ENCODE measurements around the gene ALDH2.
A peak's percentile ranks its signal among the peaks of the same experiment; 100 is the strongest.

The ALDH2 gene

DNA sequence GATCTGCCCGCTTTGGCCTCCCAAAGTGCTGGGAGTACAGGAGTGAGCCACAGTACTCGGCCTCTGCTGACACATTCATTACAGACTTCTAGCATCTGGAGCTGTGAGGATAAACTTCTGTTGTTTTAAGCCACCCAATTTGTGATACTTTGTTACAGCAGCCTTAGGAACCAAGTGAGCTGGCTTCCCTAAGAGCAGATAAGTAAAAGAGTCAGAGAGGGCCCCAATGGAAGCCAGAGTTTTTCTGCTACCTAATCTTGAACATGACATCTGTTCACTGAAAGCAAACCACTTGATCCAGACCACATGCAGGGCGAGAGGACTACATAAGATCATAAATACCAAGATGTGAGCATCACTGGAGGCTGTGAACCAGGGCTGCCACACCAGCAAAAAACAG is 71.6 kb downstream of the ALDH2 start:
- Histone ChIP-seq H3K4me2 (ENCODE audit: low read depth, low read length, poor library complexity, severe bottlenecking) (no peak overlapping the region), H3K9me2 (replicated peaks; ENCODE audit: low read depth, low read length) (no peaks in the 10 kb centered on the region), H3K79me2 (ENCODE audit: insufficient read depth, low read length) (peaks cover 40% of the 10 kb centered on the region), H3K27me3 (ENCODE audit: insufficient read depth, low read length, poor library complexity, severe bottlenecking) (no peaks in the 10 kb centered on the region), H4K20me1 (ENCODE audit: insufficient read depth, low read length, poor library complexity, severe bottlenecking) (peaks cover 25% of the 10 kb centered on the region), H3K9me3 (ENCODE audit: insufficient read depth, low read depth, low read length) (no peaks in the 10 kb centered on the region), H2AFZ (ENCODE audit: low read length) (no peak overlapping the region), H3K4me3 (ENCODE audit: low read length, poor library complexity, severe bottlenecking) (no peak overlapping the region), H3K9ac (ENCODE audit: low read depth, low read length, poor library complexity, severe bottlenecking) (no peak overlapping the region), H3F3A (ENCODE audit: low read depth) (no peaks in the 10 kb centered on the region), H3K4me1 (ENCODE audit: insufficient read depth, low read length, poor library complexity, severe bottlenecking) (peaks cover 12% of the 10 kb centered on the region), H3K36me3 (ENCODE audit: insufficient read depth, low read length) (no peaks in the 10 kb centered on the region)
- TF ChIP-seq, protein P1, sequence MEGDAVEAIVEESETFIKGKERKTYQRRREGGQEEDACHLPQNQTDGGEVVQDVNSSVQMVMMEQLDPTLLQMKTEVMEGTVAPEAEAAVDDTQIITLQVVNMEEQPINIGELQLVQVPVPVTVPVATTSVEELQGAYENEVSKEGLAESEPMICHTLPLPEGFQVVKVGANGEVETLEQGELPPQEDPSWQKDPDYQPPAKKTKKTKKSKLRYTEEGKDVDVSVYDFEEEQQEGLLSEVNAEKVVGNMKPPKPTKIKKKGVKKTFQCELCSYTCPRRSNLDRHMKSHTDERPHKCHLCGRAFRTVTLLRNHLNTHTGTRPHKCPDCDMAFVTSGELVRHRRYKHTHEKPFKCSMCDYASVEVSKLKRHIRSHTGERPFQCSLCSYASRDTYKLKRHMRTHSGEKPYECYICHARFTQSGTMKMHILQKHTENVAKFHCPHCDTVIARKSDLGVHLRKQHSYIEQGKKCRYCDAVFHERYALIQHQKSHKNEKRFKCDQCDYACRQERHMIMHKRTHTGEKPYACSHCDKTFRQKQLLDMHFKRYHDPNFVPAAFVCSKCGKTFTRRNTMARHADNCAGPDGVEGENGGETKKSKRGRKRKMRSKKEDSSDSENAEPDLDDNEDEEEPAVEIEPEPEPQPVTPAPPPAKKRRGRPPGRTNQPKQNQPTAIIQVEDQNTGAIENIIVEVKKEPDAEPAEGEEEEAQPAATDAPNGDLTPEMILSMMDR (conservative IDR thresholded peaks at IDR 0.05; ENCODE audit: low read length), result no peak
- TF ChIP-seq EZH2phosphoT487 (IDR thresholded peaks at IDR 0.05; ENCODE audit: borderline replicate concordance), result no peak

DNA sequence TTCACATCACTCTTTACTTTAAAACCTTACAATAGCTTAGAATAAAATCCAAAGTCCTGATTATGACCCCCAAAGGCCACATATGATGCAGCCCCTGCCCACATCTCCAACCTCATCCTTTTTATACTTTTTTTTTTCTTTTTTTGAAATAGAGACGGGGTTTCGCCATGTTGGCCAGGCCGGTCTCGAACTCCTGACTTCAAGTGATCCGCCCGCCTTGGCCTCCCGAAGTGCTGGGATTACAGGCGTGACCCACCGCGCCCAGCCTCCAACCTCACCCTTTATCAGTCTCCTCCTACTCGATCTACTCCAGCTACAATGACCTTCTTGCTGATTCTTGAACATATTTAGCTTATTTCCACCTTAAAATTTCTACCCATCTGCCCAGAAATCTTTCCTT is 74.1 kb downstream of the ALDH2 start:
- Histone ChIP-seq H3K9me2 (replicated peaks; ENCODE audit: low read depth, low read length) (no peaks in the 10 kb centered on the region), H2AFZ (ENCODE audit: low read length) (no peak overlapping the region), H3K27me3 (ENCODE audit: insufficient read depth, low read length, poor library complexity, severe bottlenecking) (no peaks in the 10 kb centered on the region), H4K20me1 (ENCODE audit: insufficient read depth, low read length, poor library complexity, severe bottlenecking) (peaks cover 45% of the 10 kb centered on the region), H3K9ac (ENCODE audit: low read depth, low read length, poor library complexity, severe bottlenecking) (peak overlapping the region; percentile 96), H3K4me1 (ENCODE audit: insufficient read depth, low read length, poor library complexity, severe bottlenecking) (peaks cover 21% of the 10 kb centered on the region), H3K4me2 (ENCODE audit: low read depth, low read length, poor library complexity, severe bottlenecking) (peak overlapping the region; percentile 88), H3F3A (ENCODE audit: low read depth) (no peaks in the 10 kb centered on the region), H3K4me3 (ENCODE audit: low read length, poor library complexity, severe bottlenecking) (peak overlapping the region; percentile 95), H3K9me3 (ENCODE audit: insufficient read depth, low read depth, low read length) (no peaks in the 10 kb centered on the region), H3K36me3 (ENCODE audit: insufficient read depth, low read length) (no peaks in the 10 kb centered on the region), H3K79me2 (ENCODE audit: insufficient read depth, low read length) (peaks cover 64% of the 10 kb centered on the region)
- TF ChIP-seq EZH2phosphoT487 (IDR thresholded peaks at IDR 0.05; ENCODE audit: borderline replicate concordance), result no peak
- TF ChIP-seq, protein P1 (conservative IDR thresholded peaks at IDR 0.05; ENCODE audit: low read length), result no peak

DNA sequence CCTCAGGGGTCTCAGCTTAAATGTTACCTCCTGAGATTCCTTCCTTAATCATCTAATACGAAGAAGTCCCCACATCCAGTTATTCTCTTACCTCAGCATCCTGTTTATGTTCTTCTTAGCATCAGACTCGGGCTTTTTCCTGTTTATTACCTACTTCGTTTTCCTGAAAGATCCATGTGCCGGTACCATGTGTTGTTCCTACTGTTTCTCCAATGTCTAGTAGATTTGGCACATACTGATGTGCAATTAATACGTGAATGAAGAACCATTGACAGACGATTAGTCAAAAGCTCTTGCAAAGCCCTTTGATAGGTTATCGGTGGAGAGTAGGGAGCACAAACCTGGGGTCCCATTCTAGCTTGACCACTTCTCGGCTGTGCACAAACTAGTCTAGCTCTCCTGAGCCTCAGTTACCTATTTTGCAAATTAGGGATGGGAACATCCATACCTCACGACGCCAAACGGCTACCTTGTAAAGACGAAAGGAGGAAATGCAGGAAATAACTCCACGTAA is 74.6 kb downstream of the ALDH2 start:
- peak overlapping the region; percentile 95 for H3K4me3 ChIP-seq (ENCODE audit: low read length, poor library complexity, severe bottlenecking)
- H3K36me3 ChIP-seq (ENCODE audit: insufficient read depth, low read length), result no peaks in the 10 kb centered on the region

More for the DNA sequence above, 74.6 kb downstream of the ALDH2 start:
- no peaks in the 10 kb centered on the region for H3K9me2 ChIP-seq (replicated peaks; ENCODE audit: low read depth, low read length)
- peak overlapping the region; percentile 96 for H3K9ac ChIP-seq (ENCODE audit: low read depth, low read length, poor library complexity, severe bottlenecking)
- no peaks in the 10 kb centered on the region for H3K9me3 ChIP-seq (ENCODE audit: insufficient read depth, low read depth, low read length)
- TF ChIP-seq, protein P1 (conservative IDR thresholded peaks at IDR 0.05; ENCODE audit: low read length), result no peak
- no peak for TF ChIP-seq EZH2phosphoT487 (IDR thresholded peaks at IDR 0.05; ENCODE audit: borderline replicate concordance)
- peak overlapping the region; percentile 88 for H3K4me2 ChIP-seq (ENCODE audit: low read depth, low read length, poor library complexity, severe bottlenecking)
- H3F3A ChIP-seq (ENCODE audit: low read depth), result no peaks in the 10 kb centered on the region
- H2AFZ ChIP-seq (ENCODE audit: low read length), result peak overlapping the region; percentile 97
- peaks cover 26% of the 10 kb centered on the region for H3K4me1 ChIP-seq (ENCODE audit: insufficient read depth, low read length, poor library complexity, severe bottlenecking)
- H3K27me3 ChIP-seq (ENCODE audit: insufficient read depth, low read length, poor library complexity, severe bottlenecking), result no peaks in the 10 kb centered on the region
- H3K79me2 ChIP-seq (ENCODE audit: insufficient read depth, low read length), result peaks cover 69% of the 10 kb centered on the region
- peaks cover 50% of the 10 kb centered on the region for H4K20me1 ChIP-seq (ENCODE audit: insufficient read depth, low read length, poor library complexity, severe bottlenecking)

Data from Loucy (cell line).